ENCODE data around the gene BRF1. TPM values are rescaled to one million over a fixed set of nuclear protein-coding genes. Genes with fewer than 3 reads are reported as not detected.

Gene BRF1
- total RNA-seq, 2 experiments from 2014 or later = 23.7 to 26.4 TPM

DNA sequence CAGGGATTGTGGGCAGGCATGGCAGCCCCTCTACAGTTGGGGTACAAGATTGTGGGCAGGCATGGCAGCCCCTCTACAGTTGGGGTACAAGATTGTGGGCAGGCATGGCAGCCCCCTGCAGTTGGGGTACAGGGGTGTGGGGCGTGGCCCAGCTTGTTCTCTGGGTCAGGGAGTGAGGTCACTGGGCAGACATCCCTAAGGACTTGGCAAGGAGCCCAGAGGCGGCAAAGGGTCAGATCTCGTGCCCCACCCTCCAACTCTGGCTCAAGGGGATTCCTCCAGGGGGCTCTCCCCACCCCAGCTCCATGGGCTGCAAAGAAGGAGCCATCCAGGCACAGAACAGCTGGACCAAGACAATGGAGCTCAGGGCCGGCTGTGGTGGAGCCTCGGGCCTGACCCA is 93.9 kb downstream of the BRF1 start:
- CTCF ChIA-PET (ENCODE audit: unreplicated experiment) = no interaction called here
- H4K20me1 ChIP-seq (ENCODE audit: insufficient read depth, low read length) = no peaks in the 10 kb centered on the region; the same call in 1 of the 2 replicates
- H3K27ac ChIP-seq (ENCODE audit: low read depth, low read length, poor library complexity, severe bottlenecking) = no peak overlapping the region
- POLR2A ChIA-PET = no interaction called here
- no peak overlapping the region for H3K4me2 ChIP-seq (ENCODE audit: low read length)
- H3K9me3 ChIP-seq (ENCODE audit: low read length) = no peaks in the 10 kb centered on the region
- no TSS peak for BruUV-seq (replicated peaks)
- no peak for DNase-seq (ENCODE audit: low spot score)
- TF ChIP-seq, protein P1, sequence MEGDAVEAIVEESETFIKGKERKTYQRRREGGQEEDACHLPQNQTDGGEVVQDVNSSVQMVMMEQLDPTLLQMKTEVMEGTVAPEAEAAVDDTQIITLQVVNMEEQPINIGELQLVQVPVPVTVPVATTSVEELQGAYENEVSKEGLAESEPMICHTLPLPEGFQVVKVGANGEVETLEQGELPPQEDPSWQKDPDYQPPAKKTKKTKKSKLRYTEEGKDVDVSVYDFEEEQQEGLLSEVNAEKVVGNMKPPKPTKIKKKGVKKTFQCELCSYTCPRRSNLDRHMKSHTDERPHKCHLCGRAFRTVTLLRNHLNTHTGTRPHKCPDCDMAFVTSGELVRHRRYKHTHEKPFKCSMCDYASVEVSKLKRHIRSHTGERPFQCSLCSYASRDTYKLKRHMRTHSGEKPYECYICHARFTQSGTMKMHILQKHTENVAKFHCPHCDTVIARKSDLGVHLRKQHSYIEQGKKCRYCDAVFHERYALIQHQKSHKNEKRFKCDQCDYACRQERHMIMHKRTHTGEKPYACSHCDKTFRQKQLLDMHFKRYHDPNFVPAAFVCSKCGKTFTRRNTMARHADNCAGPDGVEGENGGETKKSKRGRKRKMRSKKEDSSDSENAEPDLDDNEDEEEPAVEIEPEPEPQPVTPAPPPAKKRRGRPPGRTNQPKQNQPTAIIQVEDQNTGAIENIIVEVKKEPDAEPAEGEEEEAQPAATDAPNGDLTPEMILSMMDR (conservative IDR thresholded peaks at IDR 0.05; ENCODE audit: low read length) = no peak
- TF ChIP-seq EZH2phosphoT487 (IDR thresholded peaks at IDR 0.05; ENCODE audit: borderline replicate concordance, low read depth, low read length) = no peak
- no peak overlapping the region for H3K4me3 ChIP-seq (ENCODE audit: low read depth, low read length, poor library complexity, severe bottlenecking)
- H3K36me3 ChIP-seq (ENCODE audit: insufficient read depth, low read length) = no peaks in the 10 kb centered on the region
- H3K4me1 ChIP-seq (ENCODE audit: insufficient read depth, low read length, poor library complexity, severe bottlenecking) = no peaks in the 10 kb centered on the region
- intact Hi-C loops (cut with micrococcal nuclease; ENCODE audit: unreplicated experiment) = no loop called here
- H2AFZ ChIP-seq (ENCODE audit: low read length) = no peak overlapping the region
- no peaks in the 10 kb centered on the region for H3K79me2 ChIP-seq (ENCODE audit: insufficient read depth, low read depth, low read length)
- H3K9me2 ChIP-seq (ENCODE audit: insufficient read depth, low read length) = no peaks in the 10 kb centered on the region

DNA sequence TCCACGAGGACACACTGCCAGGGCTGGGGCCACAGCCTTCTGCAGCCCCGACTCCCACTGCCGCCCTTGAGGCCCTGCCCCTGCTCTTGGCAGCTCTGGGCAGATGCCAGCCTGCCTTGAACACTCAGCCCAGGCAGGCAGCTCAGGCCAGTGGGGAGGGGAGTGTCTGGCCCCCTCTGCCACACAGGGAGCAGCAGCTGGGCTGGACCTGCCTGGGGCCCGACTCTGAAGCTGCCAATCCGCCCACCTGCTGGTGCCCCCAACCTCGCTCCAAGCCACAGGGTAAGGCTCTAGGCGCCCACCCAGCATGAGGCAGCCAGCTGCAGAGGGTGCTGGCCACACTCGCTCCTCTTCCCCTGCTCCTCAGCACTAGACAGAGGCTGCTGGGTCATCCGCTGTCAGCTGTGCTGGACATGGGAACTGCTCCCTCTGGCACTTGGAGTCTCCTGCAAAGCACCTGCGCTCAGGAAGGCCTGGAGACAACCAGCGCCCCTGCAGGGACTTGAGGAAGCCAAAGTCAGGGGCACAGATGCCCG is 95.1 kb downstream of the BRF1 start:
- no peak overlapping the region for H2AFZ ChIP-seq (ENCODE audit: low read length)
- no peak for DNase-seq (ENCODE audit: low spot score)
- no TSS peak for BruUV-seq (replicated peaks)
- H3K36me3 ChIP-seq (ENCODE audit: insufficient read depth, low read length) = no peaks in the 10 kb centered on the region
- H3K4me3 ChIP-seq (ENCODE audit: low read depth, low read length, poor library complexity, severe bottlenecking) = no peak overlapping the region
- no peak for TF ChIP-seq EZH2phosphoT487 (IDR thresholded peaks at IDR 0.05; ENCODE audit: borderline replicate concordance, low read depth, low read length)
- TF ChIP-seq, protein P1 (conservative IDR thresholded peaks at IDR 0.05; ENCODE audit: low read length) = no peak
- H3K27ac ChIP-seq (ENCODE audit: low read depth, low read length, poor library complexity, severe bottlenecking) = no peak overlapping the region
- H4K20me1 ChIP-seq (ENCODE audit: insufficient read depth, low read length) = no peaks in the 10 kb centered on the region; the same call in 1 of the 2 replicates
- no peak overlapping the region for H3K4me2 ChIP-seq (ENCODE audit: low read length)
- H3K9me3 ChIP-seq (ENCODE audit: low read length) = no peaks in the 10 kb centered on the region
- H3K79me2 ChIP-seq (ENCODE audit: insufficient read depth, low read depth, low read length) = no peaks in the 10 kb centered on the region
- no peaks in the 10 kb centered on the region for H3K4me1 ChIP-seq (ENCODE audit: insufficient read depth, low read length, poor library complexity, severe bottlenecking)
- ChIA-PET CTCF (ENCODE audit: unreplicated experiment) (no interaction called here), POLR2A (no interaction called here)
- no peaks in the 10 kb centered on the region for H3K9me2 ChIP-seq (ENCODE audit: insufficient read depth, low read length)
- intact Hi-C loops (cut with micrococcal nuclease; ENCODE audit: unreplicated experiment) = no loop called here

DNA sequence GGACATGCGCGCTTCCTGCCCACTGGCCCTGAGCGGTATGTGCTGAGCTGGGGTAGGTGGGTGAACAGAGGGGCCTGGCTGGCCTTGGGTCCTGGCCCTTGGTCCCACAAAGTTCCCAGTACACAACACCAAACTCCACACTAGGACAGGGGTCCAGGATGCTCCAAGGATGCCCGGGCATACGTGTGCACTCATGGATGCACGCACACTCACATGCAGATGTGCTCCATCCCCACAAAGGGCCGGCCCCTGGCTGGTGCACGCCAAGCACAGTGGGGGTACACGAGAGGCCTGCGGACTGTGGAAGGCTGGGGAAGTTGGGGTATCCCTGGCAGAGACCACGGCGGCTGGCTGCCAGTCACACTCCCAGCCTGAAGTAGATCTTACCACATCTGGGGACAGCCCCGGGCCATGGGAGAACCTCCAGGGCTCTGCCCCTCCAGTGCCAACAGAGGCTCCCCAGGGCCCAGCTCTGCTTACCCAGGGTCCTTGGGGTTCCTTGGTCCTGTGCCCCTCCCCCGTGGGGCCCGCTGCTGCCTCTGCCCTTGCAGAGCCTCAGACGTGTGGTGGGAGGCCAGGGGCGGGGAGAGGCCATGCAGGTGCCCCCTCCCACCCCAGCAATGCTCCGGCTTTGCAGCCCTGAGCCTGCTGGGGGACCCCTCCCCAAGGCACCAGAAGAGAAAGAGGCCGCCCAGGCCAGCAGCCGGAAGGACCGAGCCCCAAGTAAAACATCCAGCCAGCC is 95.7 kb downstream of the BRF1 start:
- H3K4me3 ChIP-seq (ENCODE audit: low read depth, low read length, poor library complexity, severe bottlenecking) = no peak overlapping the region
- no peaks in the 10 kb centered on the region for H3K4me1 ChIP-seq (ENCODE audit: insufficient read depth, low read length, poor library complexity, severe bottlenecking)
- no peak for DNase-seq (ENCODE audit: low spot score)
- ChIA-PET CTCF (ENCODE audit: unreplicated experiment) (no interaction called here), POLR2A (no interaction called here)
- TF ChIP-seq, protein P1 (conservative IDR thresholded peaks at IDR 0.05; ENCODE audit: low read length) = no peak
- no peak for TF ChIP-seq EZH2phosphoT487 (IDR thresholded peaks at IDR 0.05; ENCODE audit: borderline replicate concordance, low read depth, low read length)
- H3K36me3 ChIP-seq (ENCODE audit: insufficient read depth, low read length) = no peaks in the 10 kb centered on the region
- intact Hi-C loops (cut with micrococcal nuclease; ENCODE audit: unreplicated experiment) = no loop called here
- H2AFZ ChIP-seq (ENCODE audit: low read length) = no peak overlapping the region
- H3K4me2 ChIP-seq (ENCODE audit: low read length) = no peak overlapping the region
- H3K9me3 ChIP-seq (ENCODE audit: low read length) = no peaks in the 10 kb centered on the region
- H4K20me1 ChIP-seq (ENCODE audit: insufficient read depth, low read length) = no peaks in the 10 kb centered on the region; the same call in 1 of the 2 replicates
- no peaks in the 10 kb centered on the region for H3K79me2 ChIP-seq (ENCODE audit: insufficient read depth, low read depth, low read length)
- no TSS peak for BruUV-seq (replicated peaks)
- H3K9me2 ChIP-seq (ENCODE audit: insufficient read depth, low read length) = no peaks in the 10 kb centered on the region
- H3K27ac ChIP-seq (ENCODE audit: low read depth, low read length, poor library complexity, severe bottlenecking) = no peak overlapping the region

Measured in OCI-LY7 (cell line).